HG02678 (cell line): Measurements from ENCODE around the gene GPR39.

Source experiments
- ATAC-seq: cut with Tn5 transposase; IDR thresholded peaks from one replicate; pipeline ENCODE4 v1.9.1; 2021; ENCODE audit warnings: mild to moderate bottlenecking, moderate library complexity; ENCODE audit not compliant: unreplicated experiment

GPR39 gene

GRCh38 chr2:132412021-132412420 is 4.6 kb upstream of the GPR39 start:
- no peak for ATAC-seq

DNA sequence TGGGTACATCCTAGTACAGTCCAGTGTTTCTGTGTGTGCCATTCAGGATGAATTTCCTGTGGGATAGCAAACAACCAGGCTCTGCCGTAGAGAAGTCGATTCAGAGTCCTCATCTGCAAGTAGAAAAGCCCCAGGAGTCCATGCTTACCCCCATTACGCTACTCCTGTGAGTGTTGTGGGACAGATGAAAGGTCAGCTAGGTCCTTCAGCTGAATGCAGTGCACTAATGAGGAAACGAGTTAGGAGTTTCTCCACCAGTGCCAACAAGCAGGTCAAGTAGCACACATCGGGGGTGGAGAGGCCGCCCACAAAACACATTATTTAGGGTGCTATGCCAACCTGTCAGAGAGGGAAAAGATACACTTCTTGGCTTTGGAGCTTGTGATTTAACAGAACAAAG is 2.5 kb upstream of the GPR39 start:
- ATAC-seq, result no peak

DNA sequence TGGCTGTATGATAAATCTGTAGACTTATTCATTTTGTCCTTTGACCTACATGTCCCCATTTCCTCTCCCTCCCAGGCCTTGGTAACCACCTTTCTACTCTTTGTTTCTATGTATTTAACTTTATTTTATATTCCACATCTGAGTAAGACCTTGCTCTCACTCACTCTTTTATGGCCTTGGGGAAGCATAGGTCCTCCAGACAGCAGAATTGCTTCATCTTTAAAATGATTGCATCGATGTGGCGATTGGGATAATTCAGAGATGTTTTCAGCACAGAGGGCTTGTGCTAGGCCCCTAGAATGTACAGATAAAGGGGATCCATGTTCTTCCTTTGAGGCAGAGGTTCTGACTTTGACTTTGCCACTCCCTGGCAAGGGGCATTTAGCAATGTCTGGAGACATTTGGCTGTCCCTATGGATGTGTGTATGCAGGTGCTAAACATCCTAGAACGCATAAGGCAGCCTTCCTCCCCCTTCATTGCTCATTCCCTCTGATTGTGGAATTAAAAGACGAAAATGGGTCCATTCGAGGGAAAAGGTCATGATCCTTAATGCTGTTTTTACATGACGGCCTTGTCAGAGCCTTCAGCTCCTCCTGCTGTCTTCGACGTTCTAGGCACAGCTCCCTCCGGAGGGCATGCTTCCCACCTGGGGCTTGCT is 1.2 kb upstream of the GPR39 start:
- no peak for ATAC-seq

DNA sequence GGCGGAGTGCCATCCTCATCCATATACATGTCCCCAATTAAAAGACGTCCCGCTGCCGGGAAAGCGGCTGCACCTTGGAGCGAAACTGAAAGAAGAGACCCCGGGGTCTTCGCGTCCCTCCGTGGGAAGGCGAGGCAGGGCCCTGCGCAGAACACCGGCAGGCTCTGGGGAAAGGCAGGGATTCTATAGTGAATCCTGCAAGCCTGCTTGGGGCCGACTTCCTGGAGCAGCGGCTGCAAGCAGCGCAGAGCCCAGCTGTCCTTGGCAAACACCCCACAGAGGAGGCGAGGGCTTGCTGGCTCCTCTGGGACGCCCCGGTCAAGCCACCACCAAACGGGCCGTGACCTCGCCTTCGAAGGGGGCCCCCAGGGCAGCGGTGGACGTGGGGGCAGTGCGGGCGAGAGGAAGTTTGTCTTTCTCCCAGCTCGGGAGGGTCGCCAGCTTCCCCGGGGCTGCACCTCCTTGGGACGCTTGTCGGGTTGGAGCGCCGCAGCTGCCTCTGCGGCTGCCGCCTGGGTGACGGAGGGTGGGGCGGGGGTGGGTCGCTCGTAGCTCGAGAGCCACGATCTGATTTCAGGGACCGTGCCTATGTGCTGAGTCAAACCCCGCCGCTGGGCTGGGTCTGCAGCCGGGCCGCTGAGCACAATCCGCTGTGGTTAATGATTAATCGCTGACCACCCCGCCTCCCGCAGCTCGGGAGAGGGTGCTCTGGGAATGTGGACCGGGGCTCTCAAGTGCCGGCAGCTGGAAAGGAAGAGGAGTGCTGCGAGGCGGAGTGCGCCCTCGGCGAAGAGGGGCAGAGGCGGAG is 486 bp upstream of the GPR39 start:
- ATAC-seq, result peak; percentile 57

DNA sequence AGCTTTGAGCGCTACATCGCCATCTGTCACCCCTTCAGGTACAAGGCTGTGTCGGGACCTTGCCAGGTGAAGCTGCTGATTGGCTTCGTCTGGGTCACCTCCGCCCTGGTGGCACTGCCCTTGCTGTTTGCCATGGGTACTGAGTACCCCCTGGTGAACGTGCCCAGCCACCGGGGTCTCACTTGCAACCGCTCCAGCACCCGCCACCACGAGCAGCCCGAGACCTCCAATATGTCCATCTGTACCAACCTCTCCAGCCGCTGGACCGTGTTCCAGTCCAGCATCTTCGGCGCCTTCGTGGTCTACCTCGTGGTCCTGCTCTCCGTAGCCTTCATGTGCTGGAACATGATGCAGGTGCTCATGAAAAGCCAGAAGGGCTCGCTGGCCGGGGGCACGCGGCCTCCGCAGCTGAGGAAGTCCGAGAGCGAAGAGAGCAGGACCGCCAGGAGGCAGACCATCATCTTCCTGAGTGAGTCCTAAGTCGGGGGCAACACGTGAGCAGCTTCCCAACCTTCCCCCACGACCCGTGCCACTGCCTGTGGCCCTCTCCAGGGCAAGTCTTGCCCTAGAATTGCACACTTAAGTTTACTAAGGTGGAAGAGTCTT is 928 bp downstream of the GPR39 start:
- no peak for ATAC-seq

GRCh38 chr2:132419235-132419634 is 2.6 kb downstream of the GPR39 start:
- no peak for ATAC-seq

DNA sequence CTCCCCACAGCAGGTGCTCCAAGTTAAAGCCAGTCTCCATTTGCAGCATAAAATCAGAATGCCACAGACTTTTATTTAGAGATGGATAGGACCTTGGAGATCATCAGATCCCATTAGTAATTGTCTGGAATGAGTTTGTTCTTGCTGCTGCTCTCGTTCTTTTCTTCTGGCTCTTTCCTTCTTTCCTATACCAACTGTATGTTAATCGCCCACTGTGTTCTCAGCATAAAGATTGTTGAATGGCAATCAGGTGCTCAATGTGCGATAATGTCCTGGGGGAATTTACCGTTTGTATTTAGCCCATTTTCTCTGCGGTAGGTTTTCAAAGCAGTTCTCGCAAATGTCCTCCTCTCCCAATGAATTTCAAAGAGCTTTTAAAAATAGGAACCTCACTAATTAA is 3.3 kb downstream of the GPR39 start:
- ATAC-seq, result no peak

- ATAC-seq, result no peak
Measured at GRCh38 chr2:132420816-132421805, 4.5 kb downstream of the GPR39 start.

DNA sequence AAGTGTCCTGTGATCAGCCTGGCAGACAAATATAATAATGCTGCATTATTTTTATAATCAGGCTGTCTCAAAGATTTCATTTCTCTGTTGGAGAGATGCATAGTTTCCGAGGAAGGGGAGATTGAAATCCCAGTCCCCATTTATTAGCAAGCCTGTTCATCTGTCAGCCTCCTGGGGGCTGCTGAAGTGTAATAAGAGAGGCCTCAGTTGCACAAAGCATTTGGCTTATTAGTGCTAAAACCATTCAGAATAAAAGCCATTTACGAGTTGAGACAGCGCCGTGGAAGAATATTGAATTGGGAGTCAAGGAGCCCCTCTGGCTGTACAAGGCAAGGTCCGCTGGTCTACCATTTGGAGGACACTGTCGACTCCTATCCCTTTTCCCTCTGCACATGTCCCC is 6.1 kb downstream of the GPR39 start:
- ATAC-seq, result no peak

DNA sequence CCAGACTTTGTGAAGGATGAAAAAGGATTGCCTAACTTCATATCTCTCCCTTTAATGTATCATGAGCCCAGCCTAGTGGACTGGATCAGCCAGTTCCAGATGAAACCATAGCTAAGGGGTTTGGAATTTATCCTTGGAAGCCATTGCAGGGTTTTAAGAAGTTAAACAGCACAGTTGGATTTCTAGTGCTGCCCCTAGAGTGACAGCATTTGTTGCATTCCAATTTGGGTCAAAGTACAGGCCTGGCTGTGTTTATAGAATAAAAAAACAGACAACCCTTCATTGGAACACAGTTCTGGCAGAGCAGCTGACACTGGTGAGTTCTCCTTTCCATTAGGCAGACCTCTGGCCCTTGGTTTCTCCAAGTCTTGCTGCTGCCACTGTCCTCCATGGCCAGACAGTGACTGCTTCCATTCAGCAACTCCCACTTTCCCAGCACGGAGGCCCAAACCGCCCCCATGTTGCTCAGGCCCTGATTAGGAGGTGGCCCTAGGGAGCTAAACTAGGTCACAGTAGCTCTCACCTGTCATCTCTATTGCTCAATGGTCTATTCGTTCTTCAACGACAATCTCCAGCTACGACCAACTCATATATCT is 8.0 kb downstream of the GPR39 start:
- no peak for ATAC-seq

DNA sequence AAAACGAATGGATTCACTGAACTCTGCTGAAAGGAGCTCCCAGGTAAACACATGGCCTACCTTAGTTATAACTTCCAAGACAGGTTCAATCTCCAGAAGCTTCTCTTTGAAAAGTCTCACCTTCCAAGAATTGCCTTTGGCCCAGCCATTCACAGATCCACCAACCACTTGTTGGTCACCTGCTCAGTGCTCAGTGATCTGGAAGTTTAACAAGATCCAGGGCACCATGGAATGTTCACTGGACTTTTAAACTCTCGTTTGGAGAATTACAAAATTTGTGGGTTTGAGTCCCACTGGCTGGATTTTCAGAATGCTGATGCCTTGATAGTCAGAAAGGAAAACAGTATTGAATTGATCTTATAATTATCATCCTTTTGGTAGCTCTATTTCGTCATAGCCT is 9.4 kb downstream of the GPR39 start:
- no peak for ATAC-seq

DNA sequence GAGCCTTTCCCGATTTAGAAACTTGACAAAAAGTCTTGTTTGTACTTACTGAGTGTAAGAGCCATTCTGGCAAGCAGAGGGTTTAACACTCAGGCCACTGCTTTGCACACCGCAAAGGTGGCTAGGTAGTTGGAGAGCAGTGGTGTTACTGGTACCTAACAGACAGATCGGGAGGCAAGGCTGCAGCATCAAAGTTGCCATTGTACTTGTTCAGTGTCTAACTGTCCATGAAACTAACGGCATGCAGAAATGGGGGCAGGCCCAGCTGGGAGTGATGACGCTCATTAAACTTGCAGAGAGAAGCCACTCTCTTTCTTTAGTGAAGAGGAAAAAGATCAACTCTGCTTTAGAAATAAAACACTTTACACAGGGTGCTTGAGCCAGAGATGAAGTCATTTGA is 10.1 kb downstream of the GPR39 start:
- ATAC-seq, result no peak

- ATAC-seq, result no peak
Measured at GRCh38 chr2:132429351-132429750, 12.7 kb downstream of the GPR39 start.

DNA sequence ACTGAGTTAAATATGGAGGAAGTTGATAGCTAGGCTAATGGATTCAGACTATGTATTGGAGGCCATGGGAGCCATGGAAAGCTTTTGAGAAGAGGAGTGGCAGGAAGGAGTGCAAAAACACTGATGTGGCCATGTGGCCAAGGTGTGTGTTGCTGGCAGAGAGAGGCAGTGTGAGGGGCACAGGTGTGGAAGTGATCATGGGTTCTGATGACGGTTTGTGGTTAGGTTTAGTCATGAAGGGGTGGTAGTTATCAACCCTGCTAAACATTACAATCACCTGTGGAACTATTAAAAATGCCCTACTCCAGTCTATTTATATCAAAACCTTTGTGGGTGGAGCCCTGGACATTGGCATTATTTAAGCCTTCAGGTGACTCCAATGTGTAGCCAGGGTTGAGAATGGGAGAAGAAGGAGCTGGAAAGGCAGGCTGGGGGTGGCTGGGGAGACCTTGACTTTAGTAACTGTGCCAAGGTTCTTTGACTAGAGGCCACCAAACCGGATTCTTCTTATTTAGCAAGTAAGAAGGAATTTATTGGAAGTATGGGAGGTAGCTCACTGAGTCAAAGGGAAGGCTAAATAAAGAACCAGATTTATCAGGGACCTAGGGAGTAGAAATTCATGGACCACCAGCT is 13.5 kb downstream of the GPR39 start:
- ATAC-seq, result no peak

GRCh38 chr2:132430895-132431294 is 14.3 kb downstream of the GPR39 start:
- no peak for ATAC-seq

DNA sequence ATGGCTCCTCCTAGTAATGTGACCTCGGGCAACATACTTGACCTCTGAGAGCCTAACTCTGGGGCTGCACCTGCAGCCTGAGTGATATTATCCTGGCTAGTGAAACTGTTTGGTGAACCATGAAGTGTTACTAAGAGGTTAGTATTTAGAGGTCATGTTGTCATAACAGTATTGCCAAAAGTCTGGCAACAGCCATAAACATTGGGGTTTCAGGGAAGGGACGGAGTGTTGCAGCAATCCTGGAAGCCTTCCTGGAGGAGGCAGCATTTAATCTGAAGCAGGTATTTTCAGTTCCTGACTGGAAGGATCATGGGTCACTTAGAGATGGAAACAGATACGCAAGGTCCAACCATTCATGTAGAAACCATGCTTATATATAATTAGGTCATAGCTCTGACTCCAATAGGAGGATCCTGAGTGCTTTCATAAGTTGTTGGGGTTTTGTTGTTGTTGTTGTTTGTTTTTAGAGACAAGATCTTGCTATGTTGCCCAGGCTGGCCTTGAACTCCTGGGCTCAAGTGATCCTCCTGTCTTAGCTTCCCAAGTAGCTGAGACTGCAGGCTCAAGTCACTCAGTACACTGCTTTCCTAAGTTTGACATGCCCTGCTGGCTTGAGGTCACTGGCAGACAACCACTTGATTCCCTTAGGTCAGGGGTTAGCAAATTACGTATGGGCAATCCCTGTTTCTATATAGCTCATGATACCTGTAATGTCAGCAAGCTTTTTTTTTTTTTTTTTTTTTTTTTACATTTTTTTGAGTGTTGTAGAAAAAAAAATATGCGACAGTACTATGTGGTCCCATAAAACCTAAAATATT is 21.5 kb downstream of the GPR39 start:
- ATAC-seq, result no peak

- no peak for ATAC-seq
Measured at GRCh38 chr2:132438691-132439090, 22.1 kb downstream of the GPR39 start.

GRCh38 chr2:132439703-132440398 is 23.2 kb downstream of the GPR39 start:
- no peak for ATAC-seq

GRCh38 chr2:132441051-132441450 is 24.4 kb downstream of the GPR39 start:
- ATAC-seq, result no peak
